GM18909 (cell line): Measurements from ENCODE around the gene TMEM252.

ENCODE experiments used
- ATAC-seq: cut with Tn5 transposase; IDR thresholded peaks from one replicate; pipeline ENCODE4 v1.9.1; 2021; ENCODE audit warnings: mild to moderate bottlenecking; ENCODE audit not compliant: unreplicated experiment, poor library complexity

The TMEM252 gene

GRCh38 chr9:68502279-68502678 lies 38.4 kb downstream of the TMEM252 start:
- ATAC-seq: no peak

- no peak for ATAC-seq
Observed at GRCh38 chr9:68500457-68501381, 40.0 kb downstream of the TMEM252 start.

GRCh38 chr9:68498816-68499215 lies 41.9 kb downstream of the TMEM252 start:
- no peak for ATAC-seq

- ATAC-seq: no peak
Observed at GRCh38 chr9:68497629-68498028, 43.1 kb downstream of the TMEM252 start.

GRCh38 chr9:68496356-68496755 lies 44.3 kb downstream of the TMEM252 start:
- no peak for ATAC-seq

GRCh38 chr9:68495247-68495646 lies 45.4 kb downstream of the TMEM252 start:
- no peak for ATAC-seq

- no peak for ATAC-seq
Observed at GRCh38 chr9:68493958-68494577, 46.6 kb downstream of the TMEM252 start.

GRCh38 chr9:68493541-68493940 lies 47.1 kb downstream of the TMEM252 start:
- ATAC-seq: no peak

GRCh38 chr9:68492806-68493205 lies 47.9 kb downstream of the TMEM252 start:
- ATAC-seq: no peak

GRCh38 chr9:68489646-68490045 lies 51.0 kb downstream of the TMEM252 start:
- no peak for ATAC-seq

GRCh38 chr9:68488126-68488525 lies 52.6 kb downstream of the TMEM252 start:
- ATAC-seq: no peak
